ENCODE data around the gene STK25. TPM values are rescaled to one million over a fixed set of nuclear protein-coding genes. Genes with fewer than 3 reads are reported as not detected.

STK25 gene
- polyA plus RNA-seq, 3 donors, result 189 to 218 (median 216) TPM

Other genes with a start within 250 kb of the STK25 start
- 100 to 1,000 TPM; 325 to 373 (median 355) TPM for gene HDLBP, start 192.9 kb downstream of the STK25 start, polyA plus RNA-seq (ENCODE audit: insufficient read length in 3 of 3)
- gene SEPTIN2, start 192.7 kb downstream of the STK25 start, polyA plus RNA-seq (ENCODE audit: insufficient read length in 3 of 3), result 100 to 1,000 TPM; 574 to 586 (median 582) TPM
- gene FARP2, start 152.3 kb downstream of the STK25 start, polyA plus RNA-seq (ENCODE audit: insufficient read length in 3 of 3), result 10 to 100 TPM; 47.9 to 63.7 (median 54.9) TPM
- 10 to 100 TPM; 15.9 to 20.4 (median 20.0) TPM for gene BOK, start 50.2 kb upstream of the STK25 start, polyA plus RNA-seq (ENCODE audit: insufficient read length in 3 of 3)
- gene THAP4, start 128.6 kb upstream of the STK25 start, polyA plus RNA-seq (ENCODE audit: insufficient read length in 3 of 3), result 10 to 100 TPM; 57.9 to 69.0 (median 58.4) TPM
- gene ATG4B, start 129.1 kb upstream of the STK25 start, polyA plus RNA-seq (ENCODE audit: insufficient read length in 3 of 3), result 10 to 100 TPM; 60.7 to 65.5 (median 61.1) TPM
- gene DTYMK, start 178.2 kb upstream of the STK25 start, polyA plus RNA-seq (ENCODE audit: insufficient read length in 3 of 3), result 10 to 100 TPM; 32.7 to 39.0 (median 37.4) TPM
- 10 to 100 TPM; 37.5 to 43.5 (median 40.0) TPM for gene ING5, start 193.5 kb upstream of the STK25 start, polyA plus RNA-seq (ENCODE audit: insufficient read length in 3 of 3)
- gene D2HGDH, start 226.0 kb upstream of the STK25 start, polyA plus RNA-seq (ENCODE audit: insufficient read length in 3 of 3), result 10 to 100 TPM; 27.5 to 38.9 (median 28.1) TPM